WTC11 (cell line): Measurements from ENCODE around the gene FAM107B. TPM values are rescaled to one million over a fixed set of nuclear protein-coding genes. Genes with fewer than 3 reads are reported as not detected.

Source experiments
- ATAC-seq: fragments of 200-7000 bp; cut with Tn5 transposase; 2 replicates; pipeline ENCODE4 v1.10.0; 2021; ENCODE audit warnings: mild to moderate bottlenecking, moderate library complexity
- CTCF ChIA-PET: fragments of 300-600 bp; sonication (Branson Sonifier 250); formaldehyde crosslinking; loops from one replicate; lab custom pipeline; 2021; ENCODE audit warnings: antibody characterized with exemption; lab: Charles Lee
- POLR2A ChIA-PET: fragments of 350-600 bp; sonication (Branson Sonifier 250); formaldehyde crosslinking; loops from one replicate; lab custom pipeline; 2021; ENCODE audit warnings: antibody characterized with exemption; lab: Charles Lee
- DNase-seq: peaks from one replicate; pipeline ENCODE4 v3.0.0; 2021; ENCODE audit warnings: low spot score
- H3K27ac Mint-ChIP-seq: 2 replicates; pipeline ENCODE4 v1.8.0; 2021; ENCODE audit warnings: mixed read lengths
- H3K27me3 Mint-ChIP-seq: 2 replicates; pipeline ENCODE4 v1.8.0; 2021; ENCODE audit warnings: low read depth, mild to moderate bottlenecking, moderate library complexity, mixed read lengths
- H3K36me3 Mint-ChIP-seq: 2 replicates; pipeline ENCODE4 v1.8.0; 2021; ENCODE audit warnings: mixed read lengths
- H3K4me1 Mint-ChIP-seq: 2 replicates; pipeline ENCODE4 v1.8.0; 2022; ENCODE audit warnings: mixed read lengths
- H3K4me3 Mint-ChIP-seq: 2 replicates; pipeline ENCODE4 v1.8.0; 2021; ENCODE audit warnings: mild to moderate bottlenecking, moderate library complexity, mixed read lengths
- H3K9me3 Mint-ChIP-seq: 2 replicates; pipeline ENCODE4 v1.8.0; 2021; ENCODE audit warnings: mixed read lengths
- FOXP1 ChIP-seq: sonication (generic); formaldehyde crosslinking; IDR thresholded peaks from 2 replicates; pipeline ENCODE4 v1.8.0; 2022; ENCODE audit warnings: missing genetic modification reagents, mild to moderate bottlenecking, moderate library complexity, borderline replicate concordance
- GABPB1 ChIP-seq: sonication (generic); formaldehyde crosslinking; IDR thresholded peaks from 2 replicates; pipeline ENCODE4 v1.8.1; 2023; ENCODE audit warnings: mild to moderate bottlenecking, missing genetic modification reagents
- JAZF1 ChIP-seq: fragments of 250-450 bp; sonication (Bioruptor Pico); IDR thresholded peaks from 2 replicates; pipeline ENCODE4 v1.9.0; 2021; ENCODE audit warnings: moderate library complexity, mild to moderate bottlenecking, inconsistent platforms
- NFATC4 ChIP-seq: fragments of 250-450 bp; sonication (Bioruptor Pico); IDR thresholded peaks from 2 replicates; pipeline ENCODE4 v1.9.0; 2021; ENCODE audit warnings: mild to moderate bottlenecking
- RORB ChIP-seq: fragments of 250-450 bp; sonication (Bioruptor Pico); IDR thresholded peaks from 2 replicates; pipeline ENCODE4 v1.9.0; 2021; ENCODE audit warnings: mild to moderate bottlenecking
- SMAD3 ChIP-seq: sonication (generic); formaldehyde crosslinking; IDR thresholded peaks from 2 replicates; pipeline ENCODE4 v1.8.0; 2022; ENCODE audit warnings: missing genetic modification reagents, mild to moderate bottlenecking, borderline replicate concordance
- TEAD1 ChIP-seq: sonication (generic); formaldehyde crosslinking; IDR thresholded peaks from 2 replicates; pipeline ENCODE4 v1.8.0; 2022; ENCODE audit warnings: mild to moderate bottlenecking, missing genetic modification reagents
- TEAD4 ChIP-seq: sonication (generic); formaldehyde crosslinking; IDR thresholded peaks from 2 replicates; pipeline ENCODE4 v1.8.0; 2022; ENCODE audit warnings: mild to moderate bottlenecking, missing genetic modification reagents
- TP53 ChIP-seq: sonication (generic); formaldehyde crosslinking; IDR thresholded peaks from 2 replicates; pipeline ENCODE4 v1.8.1; 2023; ENCODE audit warnings: mild to moderate bottlenecking, missing genetic modification reagents
- ZNF121 ChIP-seq: sonication (generic); formaldehyde crosslinking; IDR thresholded peaks from 2 replicates; pipeline ENCODE4 v1.8.0; 2023; ENCODE audit warnings: missing genetic modification reagents
- total RNA-seq: library from RNA; stranded (reverse); gene quantifications from 3 replicates; pipeline ENCODE4 v1.2.3, GENCODE V29; 2021
- TF ChIP-seq, protein P1 (sequence below): sonication (generic); formaldehyde crosslinking; IDR thresholded peaks from 2 replicates; pipeline ENCODE4 v1.8.1; 2023; ENCODE audit warnings: mild to moderate bottlenecking, missing genetic modification reagents, moderate library complexity
- TF ChIP-seq, protein P2 (sequence below): fragments of 250-450 bp; sonication (Bioruptor Pico); IDR thresholded peaks from 2 replicates; pipeline ENCODE4 v1.9.0; 2021; ENCODE audit warnings: mild to moderate bottlenecking
- TF ChIP-seq, protein P3 (sequence below): fragments of 200-600 bp; IDR thresholded peaks from 2 replicates; pipeline ENCODE4 v1.8.0; 2022; ENCODE audit warnings: antibody characterized with exemption
- TF ChIP-seq, protein P4 (sequence below): sonication (generic); formaldehyde crosslinking; IDR thresholded peaks from 2 replicates; pipeline ENCODE4 v1.8.1; 2023; ENCODE audit warnings: mild to moderate bottlenecking, missing genetic modification reagents
- TF ChIP-seq, protein P5 (sequence below): sonication (generic); formaldehyde crosslinking; IDR thresholded peaks from 2 replicates; pipeline ENCODE4 v1.8.0; 2022; ENCODE audit warnings: mild to moderate bottlenecking, missing genetic modification reagents

The FAM107B gene
- total RNA-seq, 1 experiment from 2014 or later: 22.4 TPM

DNA sequence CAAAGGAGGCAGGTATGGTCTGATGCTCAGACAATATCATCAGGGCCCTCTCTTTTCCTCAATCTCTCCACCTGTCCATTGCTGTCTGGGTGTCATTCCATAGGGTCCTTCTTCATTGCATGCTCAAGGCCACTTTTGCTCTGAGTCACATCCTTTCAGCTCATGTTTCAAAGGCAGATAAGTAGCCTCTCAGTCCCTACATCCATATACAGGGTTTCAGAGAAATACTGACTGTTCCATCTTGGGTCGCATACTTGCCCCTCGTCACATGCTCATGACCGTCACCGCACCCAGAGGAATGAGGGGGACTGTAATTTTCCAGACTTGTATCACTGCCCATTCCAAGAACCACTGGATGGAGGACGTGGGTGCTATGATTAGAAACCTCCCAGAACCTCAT, 93.4 kb downstream of the FAM107B start:
- POLR2A ChIA-PET: no interaction called here
- H3K9me3 Mint-ChIP-seq: no peaks in the 10 kb centered on the region
- TF ChIP-seq TEAD1 (CRISPR knock-in tag) (no peak), GABPB1 (CRISPR knock-in tag) (no peak), ZNF121 (CRISPR knock-in tag) (no peak), FOXP1 (CRISPR knock-in tag) (no peak), TEAD4 (CRISPR knock-in tag) (no peak)
- TF ChIP-seq, protein P1, sequence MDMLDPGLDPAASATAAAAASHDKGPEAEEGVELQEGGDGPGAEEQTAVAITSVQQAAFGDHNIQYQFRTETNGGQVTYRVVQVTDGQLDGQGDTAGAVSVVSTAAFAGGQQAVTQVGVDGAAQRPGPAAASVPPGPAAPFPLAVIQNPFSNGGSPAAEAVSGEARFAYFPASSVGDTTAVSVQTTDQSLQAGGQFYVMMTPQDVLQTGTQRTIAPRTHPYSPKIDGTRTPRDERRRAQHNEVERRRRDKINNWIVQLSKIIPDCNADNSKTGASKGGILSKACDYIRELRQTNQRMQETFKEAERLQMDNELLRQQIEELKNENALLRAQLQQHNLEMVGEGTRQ (CRISPR knock-in tag): no peak
- TF ChIP-seq, all 79 proteins: peak for 0
- Mint-ChIP-seq H3K27ac (no peak overlapping the region), H3K4me1 (peaks cover 4% of the 10 kb centered on the region; the same call in 1 of the 2 replicates), H3K36me3 (no peaks in the 10 kb centered on the region), H3K27me3 (peaks cover 8% of the 10 kb centered on the region), H3K4me3 (no peak overlapping the region)
- DNase-seq: no peak
- CTCF ChIA-PET: no interaction called here
- no peak for ATAC-seq

DNA sequence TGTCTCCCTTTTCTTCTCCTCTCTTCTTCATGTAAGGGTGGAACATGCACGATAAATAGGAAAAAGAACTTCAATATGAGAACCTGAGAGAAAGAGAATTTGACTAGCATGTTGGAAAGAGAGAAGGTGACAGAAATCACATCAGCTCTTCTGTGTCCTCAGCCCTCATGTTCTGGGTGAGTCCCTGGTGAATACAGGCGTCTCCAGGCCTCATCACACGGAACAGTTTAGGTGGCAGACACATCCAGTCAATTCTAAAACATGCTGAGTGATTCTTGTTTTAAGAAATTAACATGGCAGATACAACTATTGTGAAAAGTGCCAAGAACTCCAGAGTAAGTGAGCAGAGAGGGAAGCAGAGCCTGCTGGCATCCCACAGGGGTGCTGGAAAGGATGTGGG, 96.1 kb downstream of the FAM107B start:
- ChIA-PET POLR2A (no interaction called here), CTCF (no interaction called here)
- no peak for DNase-seq
- peaks cover 14% of the 10 kb centered on the region for H3K27me3 Mint-ChIP-seq
- H3K4me3 Mint-ChIP-seq: no peak overlapping the region
- H3K36me3 Mint-ChIP-seq: no peaks in the 10 kb centered on the region
- no peak overlapping the region for H3K27ac Mint-ChIP-seq
- TF ChIP-seq, protein P2, sequence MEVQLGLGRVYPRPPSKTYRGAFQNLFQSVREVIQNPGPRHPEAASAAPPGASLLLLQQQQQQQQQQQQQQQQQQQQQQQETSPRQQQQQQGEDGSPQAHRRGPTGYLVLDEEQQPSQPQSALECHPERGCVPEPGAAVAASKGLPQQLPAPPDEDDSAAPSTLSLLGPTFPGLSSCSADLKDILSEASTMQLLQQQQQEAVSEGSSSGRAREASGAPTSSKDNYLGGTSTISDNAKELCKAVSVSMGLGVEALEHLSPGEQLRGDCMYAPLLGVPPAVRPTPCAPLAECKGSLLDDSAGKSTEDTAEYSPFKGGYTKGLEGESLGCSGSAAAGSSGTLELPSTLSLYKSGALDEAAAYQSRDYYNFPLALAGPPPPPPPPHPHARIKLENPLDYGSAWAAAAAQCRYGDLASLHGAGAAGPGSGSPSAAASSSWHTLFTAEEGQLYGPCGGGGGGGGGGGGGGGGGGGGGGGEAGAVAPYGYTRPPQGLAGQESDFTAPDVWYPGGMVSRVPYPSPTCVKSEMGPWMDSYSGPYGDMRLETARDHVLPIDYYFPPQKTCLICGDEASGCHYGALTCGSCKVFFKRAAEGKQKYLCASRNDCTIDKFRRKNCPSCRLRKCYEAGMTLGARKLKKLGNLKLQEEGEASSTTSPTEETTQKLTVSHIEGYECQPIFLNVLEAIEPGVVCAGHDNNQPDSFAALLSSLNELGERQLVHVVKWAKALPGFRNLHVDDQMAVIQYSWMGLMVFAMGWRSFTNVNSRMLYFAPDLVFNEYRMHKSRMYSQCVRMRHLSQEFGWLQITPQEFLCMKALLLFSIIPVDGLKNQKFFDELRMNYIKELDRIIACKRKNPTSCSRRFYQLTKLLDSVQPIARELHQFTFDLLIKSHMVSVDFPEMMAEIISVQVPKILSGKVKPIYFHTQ (CRISPR knock-in tag): no peak
- TF ChIP-seq JAZF1 (CRISPR knock-in tag): no peak
- H3K4me1 Mint-ChIP-seq: peaks cover 22% of the 10 kb centered on the region
- H3K9me3 Mint-ChIP-seq: no peaks in the 10 kb centered on the region
- no peak for ATAC-seq

DNA sequence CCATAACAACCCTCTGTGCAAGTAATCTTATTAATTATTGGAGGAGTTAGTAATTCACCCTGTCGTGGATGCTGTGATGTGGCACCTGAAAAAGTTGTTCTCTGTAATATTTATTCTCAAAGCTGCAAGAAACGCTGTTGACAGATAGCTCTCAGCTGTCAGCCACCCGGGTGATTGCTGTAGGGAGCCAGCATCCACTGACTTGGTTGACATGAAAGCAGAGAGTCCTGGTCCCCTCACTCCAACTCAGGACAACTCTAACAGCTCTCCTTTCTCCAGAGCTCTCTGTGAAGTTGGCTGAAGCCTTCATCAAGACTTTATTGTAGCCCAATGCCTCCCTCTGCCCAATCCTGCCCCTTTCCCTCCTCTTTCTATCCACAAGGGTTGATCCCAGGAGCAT, 98.0 kb downstream of the FAM107B start:
- DNase-seq (no peak), ATAC-seq (no peak)
- TF ChIP-seq NFATC4 (CRISPR knock-in tag): no peak
- TF ChIP-seq, protein P3, sequence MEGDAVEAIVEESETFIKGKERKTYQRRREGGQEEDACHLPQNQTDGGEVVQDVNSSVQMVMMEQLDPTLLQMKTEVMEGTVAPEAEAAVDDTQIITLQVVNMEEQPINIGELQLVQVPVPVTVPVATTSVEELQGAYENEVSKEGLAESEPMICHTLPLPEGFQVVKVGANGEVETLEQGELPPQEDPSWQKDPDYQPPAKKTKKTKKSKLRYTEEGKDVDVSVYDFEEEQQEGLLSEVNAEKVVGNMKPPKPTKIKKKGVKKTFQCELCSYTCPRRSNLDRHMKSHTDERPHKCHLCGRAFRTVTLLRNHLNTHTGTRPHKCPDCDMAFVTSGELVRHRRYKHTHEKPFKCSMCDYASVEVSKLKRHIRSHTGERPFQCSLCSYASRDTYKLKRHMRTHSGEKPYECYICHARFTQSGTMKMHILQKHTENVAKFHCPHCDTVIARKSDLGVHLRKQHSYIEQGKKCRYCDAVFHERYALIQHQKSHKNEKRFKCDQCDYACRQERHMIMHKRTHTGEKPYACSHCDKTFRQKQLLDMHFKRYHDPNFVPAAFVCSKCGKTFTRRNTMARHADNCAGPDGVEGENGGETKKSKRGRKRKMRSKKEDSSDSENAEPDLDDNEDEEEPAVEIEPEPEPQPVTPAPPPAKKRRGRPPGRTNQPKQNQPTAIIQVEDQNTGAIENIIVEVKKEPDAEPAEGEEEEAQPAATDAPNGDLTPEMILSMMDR: no peak
- no peak for TF ChIP-seq TP53 (CRISPR knock-in tag)
- TF ChIP-seq RORB (CRISPR knock-in tag): no peak
- POLR2A ChIA-PET: interaction anchor here (0.6 kb wide), 1 partner anchor 283 kb away, joined by 3 read pairs; no protein-coding TSS in a partner anchor
- CTCF ChIA-PET: no interaction called here
- H3K36me3 Mint-ChIP-seq: no peaks in the 10 kb centered on the region
- H3K4me3 Mint-ChIP-seq: no peak overlapping the region
- H3K27ac Mint-ChIP-seq: no peak overlapping the region
- H3K27me3 Mint-ChIP-seq: peaks cover 20% of the 10 kb centered on the region
- H3K4me1 Mint-ChIP-seq: peaks cover 29% of the 10 kb centered on the region
- no peaks in the 10 kb centered on the region for H3K9me3 Mint-ChIP-seq

DNA sequence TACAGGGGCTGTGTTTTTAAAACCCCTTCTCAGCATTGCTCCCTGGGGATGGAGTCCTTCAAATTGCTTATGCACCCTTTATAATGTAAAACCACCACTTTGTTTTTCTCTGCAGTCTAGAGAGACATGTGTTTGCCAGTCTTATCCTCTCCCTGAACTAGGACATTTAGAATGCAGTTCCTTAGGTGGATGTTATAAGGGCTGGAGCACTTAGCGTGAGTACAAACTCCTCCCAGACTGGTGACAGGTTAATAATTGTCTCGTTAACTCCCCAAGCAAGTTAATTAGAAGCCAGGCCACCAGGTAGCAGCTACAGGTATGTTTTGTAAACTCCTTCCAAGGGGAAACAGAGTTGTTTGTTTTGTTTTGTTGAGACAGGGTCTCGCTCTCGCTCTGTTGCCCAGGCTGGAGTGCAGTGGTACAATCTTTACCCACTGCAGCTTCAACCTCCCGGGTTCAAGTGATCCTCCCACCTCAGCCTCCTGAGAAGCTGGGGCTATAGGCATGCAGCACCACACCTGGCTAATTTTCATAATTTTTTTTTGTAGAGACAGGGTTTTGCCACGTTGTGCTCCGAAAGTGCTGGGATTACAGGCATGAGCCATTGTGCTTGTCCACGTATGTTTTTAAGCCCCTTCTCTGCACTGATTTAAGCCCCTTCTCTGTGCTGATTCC, 100.2 kb downstream of the FAM107B start:
- peak; percentile 88 for ATAC-seq
- DNase-seq: no peak
- ChIA-PET POLR2A (no interaction called here), CTCF (no interaction called here)
- peaks cover 33% of the 10 kb centered on the region for H3K4me1 Mint-ChIP-seq
- H3K36me3 Mint-ChIP-seq: no peaks in the 10 kb centered on the region
- H3K4me3 Mint-ChIP-seq: no peak overlapping the region
- H3K27me3 Mint-ChIP-seq: peaks cover 20% of the 10 kb centered on the region
- 0 out of 2 replicates have a peak overlapping the region, but pooled peaks have one; percentile 28 for H3K27ac Mint-ChIP-seq
- TF ChIP-seq, protein P4, sequence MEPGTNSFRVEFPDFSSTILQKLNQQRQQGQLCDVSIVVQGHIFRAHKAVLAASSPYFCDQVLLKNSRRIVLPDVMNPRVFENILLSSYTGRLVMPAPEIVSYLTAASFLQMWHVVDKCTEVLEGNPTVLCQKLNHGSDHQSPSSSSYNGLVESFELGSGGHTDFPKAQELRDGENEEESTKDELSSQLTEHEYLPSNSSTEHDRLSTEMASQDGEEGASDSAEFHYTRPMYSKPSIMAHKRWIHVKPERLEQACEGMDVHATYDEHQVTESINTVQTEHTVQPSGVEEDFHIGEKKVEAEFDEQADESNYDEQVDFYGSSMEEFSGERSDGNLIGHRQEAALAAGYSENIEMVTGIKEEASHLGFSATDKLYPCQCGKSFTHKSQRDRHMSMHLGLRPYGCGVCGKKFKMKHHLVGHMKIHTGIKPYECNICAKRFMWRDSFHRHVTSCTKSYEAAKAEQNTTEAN: no peak
- TF ChIP-seq, protein P5, sequence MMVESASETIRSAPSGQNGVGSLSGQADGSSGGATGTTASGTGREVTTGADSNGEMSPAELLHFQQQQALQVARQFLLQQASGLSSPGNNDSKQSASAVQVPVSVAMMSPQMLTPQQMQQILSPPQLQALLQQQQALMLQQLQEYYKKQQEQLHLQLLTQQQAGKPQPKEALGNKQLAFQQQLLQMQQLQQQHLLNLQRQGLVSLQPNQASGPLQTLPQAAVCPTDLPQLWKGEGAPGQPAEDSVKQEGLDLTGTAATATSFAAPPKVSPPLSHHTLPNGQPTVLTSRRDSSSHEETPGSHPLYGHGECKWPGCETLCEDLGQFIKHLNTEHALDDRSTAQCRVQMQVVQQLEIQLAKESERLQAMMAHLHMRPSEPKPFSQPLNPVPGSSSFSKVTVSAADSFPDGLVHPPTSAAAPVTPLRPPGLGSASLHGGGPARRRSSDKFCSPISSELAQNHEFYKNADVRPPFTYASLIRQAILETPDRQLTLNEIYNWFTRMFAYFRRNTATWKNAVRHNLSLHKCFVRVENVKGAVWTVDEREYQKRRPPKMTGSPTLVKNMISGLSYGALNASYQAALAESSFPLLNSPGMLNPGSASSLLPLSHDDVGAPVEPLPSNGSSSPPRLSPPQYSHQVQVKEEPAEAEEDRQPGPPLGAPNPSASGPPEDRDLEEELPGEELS (CRISPR knock-in tag): peak; percentile 31; the same call in 1 of the 2 replicates
- no peak for TF ChIP-seq SMAD3 (CRISPR knock-in tag)
- H3K9me3 Mint-ChIP-seq: peaks cover 5% of the 10 kb centered on the region
